A673 (cell line): ENCODE measurements around the gene SNTA1. TPM values are rescaled to one million over a fixed set of nuclear protein-coding genes. Genes with fewer than 3 reads are reported as not detected.
"Not testable (repeated sequence)": the region's sequence is repeated elsewhere in the genome, so short reads cannot be mapped to it uniquely, and the experiment has no call there.

ENCODE experiments used
- BruUV-seq: library from RNA; stranded (reverse); fragments of 400-500 nt; replicated peaks from 2 replicates; lab custom pipeline; 2021; lab: Mats Ljungman, UMichigan
- CTCF ChIA-PET: fragments of 300-600 bp; sonication (Branson Sonifier 250); formaldehyde crosslinking; loops from one replicate; lab custom pipeline; 2022; ENCODE audit warnings: antibody characterized with exemption; lab: Charles Lee
- POLR2A ChIA-PET: fragments of 300-600 bp; sonication (Branson Sonifier 250); formaldehyde crosslinking; loops from one replicate; lab custom pipeline; 2022; ENCODE audit warnings: antibody characterized with exemption; ENCODE audit not compliant: low non-redundant PET; lab: Charles Lee
- DNase-seq: peaks from one replicate; pipeline ENCODE4 v3.0.0-alpha.2; 2015; ENCODE audit warnings: low spot score
- H3K27ac ChIP-seq: fragments of 200-600 bp; sonication (generic); 2 replicates; pipeline ENCODE4 v1.5.1; 2016; ENCODE audit warnings: mixed run types, low read depth, mild to moderate bottlenecking, mixed read lengths, antibody characterized with exemption, low read length; ENCODE audit not compliant: poor library complexity, severe bottlenecking
- H3K27me3 ChIP-seq: fragments of 200-600 bp; sonication (generic); replicated peaks from 2 replicates; pipeline ENCODE4 v1.6.1; 2017; ENCODE audit warnings: mixed run types, low read depth, mild to moderate bottlenecking, mixed read lengths, antibody characterized with exemption, low read length; ENCODE audit not compliant: insufficient read depth, poor library complexity
- H3K36me3 ChIP-seq: fragments of 200-600 bp; sonication (generic); 2 replicates; pipeline ENCODE4 v1.6.1; 2016; ENCODE audit warnings: mixed run types, mild to moderate bottlenecking, mixed read lengths, antibody characterized with exemption, low read length; ENCODE audit not compliant: insufficient read depth, poor library complexity, severe bottlenecking
- H3K4me1 ChIP-seq: fragments of 200-600 bp; sonication (generic); 2 replicates; pipeline ENCODE4 v1.6.1; 2017; ENCODE audit warnings: mixed run types, mild to moderate bottlenecking, mixed read lengths, antibody characterized with exemption, low read length; ENCODE audit not compliant: insufficient read depth, poor library complexity, severe bottlenecking
- H3K4me3 ChIP-seq: fragments of 200-600 bp; sonication (generic); 2 replicates; pipeline ENCODE4 v1.5.1; 2016; ENCODE audit warnings: low read depth, mixed run types, mild to moderate bottlenecking, mixed read lengths, low read length; ENCODE audit not compliant: poor library complexity, severe bottlenecking
- H3K9me3 ChIP-seq: fragments of 200-600 bp; sonication (generic); 2 replicates; pipeline ENCODE4 v1.6.1; 2016; ENCODE audit warnings: mixed run types, low read depth, mild to moderate bottlenecking, mixed read lengths, antibody characterized with exemption, low read length; ENCODE audit not compliant: poor library complexity, severe bottlenecking
- CTCF ChIP-seq: fragments of 300-800, 200-600 bp; sonication (generic); conservative IDR thresholded peaks from 2 replicates; pipeline ENCODE4 v1.5.1; 2017; ENCODE audit warnings: low read depth, mild to moderate bottlenecking, antibody characterized with exemption, low read length, moderate library complexity, mixed read lengths
- EZH2 ChIP-seq: fragments of 200-600 bp; sonication (generic); IDR thresholded peaks from 2 replicates; pipeline ENCODE4 v1.6.1; 2017; ENCODE audit warnings: borderline replicate concordance, low read depth, mild to moderate bottlenecking, mixed read lengths, antibody characterized with exemption, low read length; ENCODE audit not compliant: poor library complexity, severe bottlenecking
- intact Hi-C: fragments of 100-400 bp; cut with micrococcal nuclease; formaldehyde crosslinking; loops from one replicate; pipeline ENCODE4 v1.10.0; 2022; ENCODE audit not compliant: unreplicated experiment
- total RNA-seq: library from RNA; stranded (reverse); gene quantifications from 2 replicates; pipeline ENCODE4 v1.2.3, GENCODE V29; 2021

The SNTA1 gene
- total RNA-seq, 1 experiment from 2014 or later: 4.4 TPM

- peak; percentile 93 for DNase-seq
- peaks cover 15% of the 10 kb centered on the region for H3K4me1 ChIP-seq
- intact Hi-C loops: no loop called here
- H3K9me3 ChIP-seq: no peaks in the 10 kb centered on the region
- no peak overlapping the region for H3K4me3 ChIP-seq
- BruUV-seq: no TSS peak
- H3K27me3 ChIP-seq: no peaks in the 10 kb centered on the region
- CTCF ChIA-PET: no interaction called here
- TF ChIP-seq EZH2: no peak
- no peak for TF ChIP-seq CTCF
- peak overlapping the region; percentile 84 for H3K27ac ChIP-seq
- POLR2A ChIA-PET: no interaction called here
- peaks cover 31% of the 10 kb centered on the region for H3K36me3 ChIP-seq
These were observed 51.7 kb downstream of the SNTA1 start for GRCh38 chr20:33391722-33392415.

- H3K27ac ChIP-seq, H3K27me3 ChIP-seq, POLR2A ChIA-PET, intact Hi-C loops, BruUV-seq, CTCF ChIA-PET, H3K9me3 ChIP-seq, H3K4me3 ChIP-seq, DNase-seq: not testable (repeated sequence)
- Histone ChIP-seq H3K4me1 (peaks cover 15% of the 10 kb centered on the region), H3K36me3 (peaks cover 24% of the 10 kb centered on the region)
These were observed 54.2 kb downstream of the SNTA1 start for GRCh38 chr20:33389326-33389725.

- no peaks in the 10 kb centered on the region for H3K27me3 ChIP-seq
- peaks cover 24% of the 10 kb centered on the region for H3K36me3 ChIP-seq
- CTCF ChIA-PET: no interaction called here
- no peak for DNase-seq
- H3K4me1 ChIP-seq: peaks cover 15% of the 10 kb centered on the region
- no TSS peak for BruUV-seq
- POLR2A ChIA-PET: no interaction called here
- H3K9me3 ChIP-seq: no peaks in the 10 kb centered on the region
- H3K27ac ChIP-seq: no peak overlapping the region
- intact Hi-C loops: no loop called here
- no peak overlapping the region for H3K4me3 ChIP-seq
- TF ChIP-seq EZH2: no peak
These were observed 55.3 kb downstream of the SNTA1 start for GRCh38 chr20:33388268-33388667.

- no peak for DNase-seq
- TF ChIP-seq EZH2: no peak
- no peak for TF ChIP-seq CTCF
- intact Hi-C loops: no loop called here
- H3K27me3 ChIP-seq: no peaks in the 10 kb centered on the region
- peaks cover 26% of the 10 kb centered on the region for H3K36me3 ChIP-seq
- H3K4me1 ChIP-seq: peaks cover 9% of the 10 kb centered on the region
- H3K4me3 ChIP-seq: no peak overlapping the region
- no peak overlapping the region for H3K27ac ChIP-seq
- H3K9me3 ChIP-seq: no peaks in the 10 kb centered on the region
- BruUV-seq: no TSS peak
- CTCF ChIA-PET: no interaction called here
- POLR2A ChIA-PET: no interaction called here
These were observed 56.4 kb downstream of the SNTA1 start for GRCh38 chr20:33387177-33387576.
